Keratinocyte (primary cell): Measurements from ENCODE around the gene TBCD.

Source experiments
- EZH2 ChIP-seq: IDR thresholded peaks from one replicate; pipeline ENCODE4 v1.6.1; 2012; ENCODE audit warnings: inconsistent platforms, mild to moderate bottlenecking, low read length, moderate library complexity
- TF ChIP-seq, protein P1 (sequence below), 3 experiments: IDR thresholded peaks in 1 of 3; conservative IDR thresholded peaks in 1 of 3; optimal IDR thresholded peaks in 1 of 3; 2 replicates in 2 of 3; 3 replicates in 1 of 3; pipeline versions ENCODE3 to v1.5.1; 2011; ENCODE audit warnings: low read length in 3 of 3, mild to moderate bottlenecking in 3 of 3, moderate library complexity in 2 of 3, control low read depth in 1 of 3, inconsistent platforms in 1 of 3; ENCODE audit not compliant: insufficient read depth in 2 of 3; ENCODE audit errors: extremely low read depth in 1 of 3

- TF ChIP-seq, protein P1, sequence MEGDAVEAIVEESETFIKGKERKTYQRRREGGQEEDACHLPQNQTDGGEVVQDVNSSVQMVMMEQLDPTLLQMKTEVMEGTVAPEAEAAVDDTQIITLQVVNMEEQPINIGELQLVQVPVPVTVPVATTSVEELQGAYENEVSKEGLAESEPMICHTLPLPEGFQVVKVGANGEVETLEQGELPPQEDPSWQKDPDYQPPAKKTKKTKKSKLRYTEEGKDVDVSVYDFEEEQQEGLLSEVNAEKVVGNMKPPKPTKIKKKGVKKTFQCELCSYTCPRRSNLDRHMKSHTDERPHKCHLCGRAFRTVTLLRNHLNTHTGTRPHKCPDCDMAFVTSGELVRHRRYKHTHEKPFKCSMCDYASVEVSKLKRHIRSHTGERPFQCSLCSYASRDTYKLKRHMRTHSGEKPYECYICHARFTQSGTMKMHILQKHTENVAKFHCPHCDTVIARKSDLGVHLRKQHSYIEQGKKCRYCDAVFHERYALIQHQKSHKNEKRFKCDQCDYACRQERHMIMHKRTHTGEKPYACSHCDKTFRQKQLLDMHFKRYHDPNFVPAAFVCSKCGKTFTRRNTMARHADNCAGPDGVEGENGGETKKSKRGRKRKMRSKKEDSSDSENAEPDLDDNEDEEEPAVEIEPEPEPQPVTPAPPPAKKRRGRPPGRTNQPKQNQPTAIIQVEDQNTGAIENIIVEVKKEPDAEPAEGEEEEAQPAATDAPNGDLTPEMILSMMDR (optimal IDR thresholded peaks at IDR 0.05 in 1 of 3, IDR thresholded peaks at IDR 0.05 in 1 of 3, conservative IDR thresholded peaks at IDR 0.05 in 1 of 3; ENCODE audit: extremely low read depth in 1 of 3, insufficient read depth in 2 of 3, low read length in 3 of 3): no peak
- TF ChIP-seq EZH2: no peak
Observed at GRCh38 chr17:82937411-82938371, 185.8 kb downstream of the TBCD start.
